Mucosa of gallbladder (tissue), 1 donor: ENCODE results near the gene MYO1F. TPM values are rescaled to one million over a fixed set of nuclear protein-coding genes. Genes with fewer than 3 reads are reported as not detected.

Experiments used
- total RNA-seq: library from RNA; stranded (reverse); gene quantifications from one replicate; pipeline ENCODE4 v1.2.1, GENCODE V29; 2021
- donor health status: DM: no; HTN: no; CAD: no.

Gene MYO1F
- total RNA-seq, 1 donor from 2014 or later = 47.2 TPM

Other genes with a start within 250 kb of the MYO1F start
- gene KANK3, start 234.2 kb downstream of the MYO1F start, total RNA-seq = 7.7 TPM
- gene ANGPTL4, start 213.3 kb downstream of the MYO1F start, total RNA-seq = 5.3 TPM
- gene RAB11B, start 187.1 kb downstream of the MYO1F start, total RNA-seq = 170 TPM
- gene MARCHF2, start 164.1 kb downstream of the MYO1F start, total RNA-seq = 45.8 TPM
- gene HNRNPM, start 132.5 kb downstream of the MYO1F start, total RNA-seq = 152 TPM
- gene PRAM1, start 74.8 kb downstream of the MYO1F start, total RNA-seq = 4.8 TPM
- 32.8 TPM for gene ZNF414, start 63.3 kb downstream of the MYO1F start, total RNA-seq
- 32.6 TPM for gene ADAMTS10, start 33.3 kb upstream of the MYO1F start, total RNA-seq
- gene NFILZ, start 53.2 kb upstream of the MYO1F start, total RNA-seq = not detected
- gene ACTL9, start 121.4 kb upstream of the MYO1F start, total RNA-seq = not detected
- gene OR2Z1, start 144.2 kb upstream of the MYO1F start, total RNA-seq = not detected